Sigmoid colon (tissue), 7 donors: ENCODE data around the gene FILIP1. TPM values are rescaled to one million over a fixed set of nuclear protein-coding genes. Genes with fewer than 3 reads are reported as not detected.

Source experiments
- DNase-seq: peaks from one replicate; pipeline ENCODE4 v3.0.0-alpha.2; 2019
- H3K27ac ChIP-seq, 4 donors: fragments of 200-600 bp; sonication (generic); one replicate each; pipeline ENCODE4 v1.5.1; 2016 to 2019; ENCODE audit warnings: mild to moderate bottlenecking in 1 of 4
- H3K27me3 ChIP-seq, 3 donors: fragments of 200-600 bp; sonication (generic); one replicate each; pipeline ENCODE4 v1.5.1; 2019; ENCODE audit warnings: mild to moderate bottlenecking in 1 of 3
- H3K36me3 ChIP-seq, 4 donors: fragments of 200-600 bp; sonication (generic); one replicate each; pipeline ENCODE4 v1.5.1; 2016 to 2019
- H3K4me1 ChIP-seq, 4 donors: fragments of 200-600 bp; sonication (generic); one replicate each; pipeline ENCODE4 v1.5.1; 2017 to 2019
- H3K4me3 ChIP-seq, 4 donors: fragments of 200-600 bp; sonication (generic); one replicate each; pipeline ENCODE4 v1.5.1; 2017 to 2019; ENCODE audit warnings: mild to moderate bottlenecking in 2 of 4, moderate library complexity in 1 of 4
- H3K9me3 ChIP-seq, 4 donors: fragments of 200-600 bp in 3 of 4; sonication (generic) in 3 of 4; one replicate each; pipeline versions ENCODE4 v1.5.1 to v1.6.1; 2013 to 2019
- CTCF ChIP-seq, 4 experiments: fragments of 450-650 bp in 3 of 4; fragments of 200-600 bp in 1 of 4; IDR thresholded peaks; one replicate each; pipeline ENCODE4 v1.5.1; 2016 to 2019; ENCODE audit warnings: antibody characterized with exemption in 4 of 4, mild to moderate bottlenecking in 3 of 4, moderate library complexity in 2 of 4
- EP300 ChIP-seq, 4 donors: sonication (generic); formaldehyde crosslinking; IDR thresholded peaks; one replicate each; pipeline ENCODE4 v1.6.1; 2017; ENCODE audit warnings: antibody characterized with exemption in 4 of 4
- POLR2A ChIP-seq, 2 donors: fragments of 450-650 bp; IDR thresholded peaks; one replicate each; pipeline ENCODE4 v1.6.1; 2016; ENCODE audit warnings: antibody characterized with exemption in 2 of 2, mild to moderate bottlenecking in 2 of 2, moderate library complexity in 2 of 2
- POLR2AphosphoS5 ChIP-seq, 4 donors: sonication (generic); formaldehyde crosslinking; IDR thresholded peaks; one replicate each; pipeline ENCODE4 v1.6.1; 2017; ENCODE audit warnings: antibody characterized with exemption in 4 of 4
- WGBS, 2 donors: extraction: QIAGEN DNeasy Blood & Tissue Kit; methylation state at CpG; one replicate each; pipeline ENCODE4 v1.1.7; 2013; 5-methylcytosine and 5-hydroxymethylcytosine counted together
- intact Hi-C: fragments of 100-400 bp; cut with DNase I; formaldehyde crosslinking; loops from one replicate; pipeline ENCODE4 v1.15.1; 2023
- polyA plus RNA-seq, 3 donors: library from polyadenylated mRNA; stranded (reverse); fragments of 200-250 nt; gene quantifications; one replicate each; pipeline ENCODE4 v1.2.3, GENCODE V29; 2013
- total RNA-seq, 4 donors: library from RNA; depleted of rRNA; stranded (reverse); fragments of >200 nt; gene quantifications; one replicate each; pipeline ENCODE4 v1.1.0, GENCODE V29; 2016
- donor health status: healthy with polysubstance abuse.
- donor health status: Bipolar disorder and iron deficiency.
- donor health status: healthy.

The FILIP1 gene
- total and polyA plus RNA-seq, 7 donors: 0.46 to 72.8 (median 47.1) TPM

- no peak overlapping the region for H3K4me3 ChIP-seq
- no peaks in the 10 kb centered on the region for H3K27me3 ChIP-seq
- no peak for DNase-seq
- H3K9me3 ChIP-seq: no peaks in the 10 kb centered on the region
- H3K4me1 ChIP-seq: peaks cover 0 to 26% (median 11%) of the 10 kb centered on the region in 4 donors
- intact Hi-C loops: no loop called here
- TF ChIP-seq CTCF (IDR thresholded peaks at IDR 0.05): no peak
- no peaks in the 10 kb centered on the region for H3K36me3 ChIP-seq
- H3K27ac ChIP-seq: no peak overlapping the region
- 86 to 92% methylated on average over 2 of the region's 2 CpGs for WGBS, 2 donors
These were observed 162.4 kb downstream of the FILIP1 start for GRCh38 chr6:75331151-75331550.

- no peaks in the 10 kb centered on the region for H3K27me3 ChIP-seq
- no peak for DNase-seq
- no peak overlapping the region for H3K27ac ChIP-seq
- H3K9me3 ChIP-seq: no peaks in the 10 kb centered on the region
- no peaks in the 10 kb centered on the region for H3K36me3 ChIP-seq
- H3K4me1 ChIP-seq: peaks cover 0 to 13% (median 4%) of the 10 kb centered on the region in 4 donors
- 95 to 97% methylated on average over 1 of the region's 1 CpG for WGBS, 2 donors
- TF ChIP-seq POLR2A (IDR thresholded peaks at IDR 0.05): no peak
- H3K4me3 ChIP-seq: no peak overlapping the region
- intact Hi-C loops: no loop called here
These were observed 163.9 kb downstream of the FILIP1 start for GRCh38 chr6:75329703-75330102.

GRCh38 chr6:75327807-75328206 is 165.8 kb downstream of the FILIP1 start:
- H3K4me1 ChIP-seq: no peaks in the 10 kb centered on the region
- no peak overlapping the region for H3K27ac ChIP-seq
- DNase-seq: no peak
- TF ChIP-seq POLR2AphosphoS5 (IDR thresholded peaks at IDR 0.05) (no peak), EP300 (IDR thresholded peaks at IDR 0.05) (no peak), CTCF (IDR thresholded peaks at IDR 0.05) (no peak), POLR2A (IDR thresholded peaks at IDR 0.05) (no peak)
- H3K9me3 ChIP-seq: no peaks in the 10 kb centered on the region
- WGBS, 2 donors: 83 to 91% methylated on average over 1 of the region's 1 CpG
- no peaks in the 10 kb centered on the region for H3K27me3 ChIP-seq
- H3K36me3 ChIP-seq: no peaks in the 10 kb centered on the region
- intact Hi-C loops: no loop called here
- no peak overlapping the region for H3K4me3 ChIP-seq

- TF ChIP-seq EP300 (IDR thresholded peaks at IDR 0.05) (no peak), CTCF (IDR thresholded peaks at IDR 0.05) (no peak), POLR2A (IDR thresholded peaks at IDR 0.05) (no peak), POLR2AphosphoS5 (IDR thresholded peaks at IDR 0.05) (no peak)
- Histone ChIP-seq H3K27ac (no peak overlapping the region), H3K36me3 (no peaks in the 10 kb centered on the region), H3K9me3 (no peaks in the 10 kb centered on the region), H3K4me1 (no peaks in the 10 kb centered on the region), H3K4me3 (no peak overlapping the region), H3K27me3 (no peaks in the 10 kb centered on the region)
- no peak for DNase-seq
- 82% methylated on average over 2 of the region's 2 CpGs for WGBS, 2 donors
- intact Hi-C loops: no loop called here
These were observed 166.9 kb downstream of the FILIP1 start for GRCh38 chr6:75326557-75327258.

DNA sequence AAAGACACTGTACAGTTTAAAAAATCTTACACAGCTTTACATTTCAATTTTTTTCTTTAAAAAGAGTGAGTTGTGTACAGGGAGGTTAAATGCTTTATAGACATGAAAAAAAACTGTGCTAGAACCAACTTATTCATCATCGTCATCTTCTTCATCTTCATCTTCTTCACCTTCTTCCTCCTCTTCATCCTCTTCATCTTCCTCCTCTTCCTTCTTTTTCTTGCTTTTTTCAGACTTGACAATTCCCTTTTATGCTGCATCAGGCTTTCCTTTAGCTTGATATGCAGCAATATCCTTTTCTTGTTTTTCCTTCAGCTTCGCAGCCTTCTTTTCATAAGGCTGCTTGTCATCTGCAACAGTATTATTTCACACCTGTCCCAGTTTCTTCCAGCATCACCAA is 174.7 kb downstream of the FILIP1 start:
- no peaks in the 10 kb centered on the region for H3K36me3 ChIP-seq
- no peak overlapping the region for H3K4me3 ChIP-seq
- no peak overlapping the region for H3K27ac ChIP-seq
- intact Hi-C loops: no loop called here
- H3K4me1 ChIP-seq: peaks cover 0 to 11% (median 9%) of the 10 kb centered on the region in 4 donors
- no peaks in the 10 kb centered on the region for H3K9me3 ChIP-seq
- DNase-seq: no peak
- WGBS, 2 donors: 46 to 78% methylated on average over 2 of the region's 2 CpGs
- no peaks in the 10 kb centered on the region for H3K27me3 ChIP-seq
- TF ChIP-seq POLR2AphosphoS5 (IDR thresholded peaks at IDR 0.05): no peak
- no peak for TF ChIP-seq EP300 (IDR thresholded peaks at IDR 0.05)
- no peak for TF ChIP-seq CTCF (IDR thresholded peaks at IDR 0.05)
- no peak for TF ChIP-seq POLR2A (IDR thresholded peaks at IDR 0.05)
